ENCODE measurements around the gene ACVRL1. TPM values are rescaled to one million over a fixed set of nuclear protein-coding genes. Genes with fewer than 3 reads are reported as not detected.

Gene ACVRL1
- total RNA-seq, 1 experiment from 2014 or later, result not detected

GRCh38 chr12:51890511-51891171, 16.7 kb upstream of the ACVRL1 start:
- Histone ChIP-seq H3T11ph (ENCODE audit: low read length) (no peak overlapping the region), H3K27ac (ENCODE audit: insufficient read length, low read depth, low read length) (no peak overlapping the region), H3K4me1 (ENCODE audit: insufficient read depth, low read length) (peaks cover 2% of the 10 kb centered on the region), H4K5ac (ENCODE audit: insufficient read length, low read depth, low read length) (no peak overlapping the region), H3K23me2 (ENCODE audit: insufficient read length, low read depth, low read length, poor library complexity, severe bottlenecking) (no peaks in the 10 kb centered on the region), H3K14ac (ENCODE audit: insufficient read depth, low read length) (no peak overlapping the region; the same call in 1 of the 2 replicates), H3K23ac (ENCODE audit: insufficient read length, low read depth, low read length) (no peak overlapping the region), H2BK120ac (ENCODE audit: low read depth, low read length, poor library complexity, severe bottlenecking) (no peak overlapping the region), H3K9me3 (ENCODE audit: control insufficient read depth, low read depth, low read length) (no peaks in the 10 kb centered on the region), H3K18ac (ENCODE audit: insufficient read length, low read depth, low read length) (no peak overlapping the region), H4K8ac (replicated peaks; ENCODE audit: insufficient read length, low read depth, low read length) (no peak overlapping the region), H4K20me1 (ENCODE audit: control insufficient read depth, insufficient read depth, insufficient read length) (no peaks in the 10 kb centered on the region), H2BK15ac (ENCODE audit: low read depth, low read length) (no peak overlapping the region), H2BK12ac (ENCODE audit: insufficient read length, low read depth, low read length) (no peak overlapping the region), H2AK5ac (ENCODE audit: insufficient read length, low read length) (no peak overlapping the region), H3K4ac (ENCODE audit: low read depth, low read length) (no peak overlapping the region), H2BK20ac (ENCODE audit: low read depth, low read length, poor library complexity, severe bottlenecking) (no peak overlapping the region), H3K4me2 (ENCODE audit: insufficient read depth, insufficient read length, low read length) (no peak overlapping the region), H2BK5ac (ENCODE audit: insufficient read length, low read length) (no peak overlapping the region), H3K27me3 (ENCODE audit: insufficient read depth, low read length) (peaks cover 2% of the 10 kb centered on the region; the same call in 1 of the 2 replicates), H3K9ac (ENCODE audit: extremely low read depth, insufficient read length, low read length) (no peak overlapping the region), H4K91ac (ENCODE audit: insufficient read length, low read depth, low read length) (no peak overlapping the region), H3K56ac (ENCODE audit: insufficient read length, low read depth, low read length) (no peak overlapping the region), H3K79me1 (ENCODE audit: insufficient read depth, low read depth, low read length, poor library complexity, severe bottlenecking) (no peaks in the 10 kb centered on the region), H3K79me2 (ENCODE audit: insufficient read depth, low read length) (no peaks in the 10 kb centered on the region), H2AFZ (ENCODE audit: low read length) (no peak overlapping the region)
- H3K4me3 Mint-ChIP-seq, result no peak overlapping the region
- H3K36me3 Mint-ChIP-seq (ENCODE audit: insufficient read depth in 1 of 3, low read depth in 3 of 3), result no peaks in the 10 kb centered on the region; a peak in 1 of 7 replicates
- peaks cover 19% of the 10 kb centered on the region for H3K27me3 Mint-ChIP-seq (ENCODE audit: low read depth)
- DNase-seq, result peak; percentile 43
- WGBS (ENCODE audit: extremely low coverage, insufficient read length, low lambda C conversion rate), result no CpG with 5 or more reads among the region's 22 CpGs
- TF ChIP-seq CTCF (conservative IDR thresholded peaks at IDR 0.05), result no peak
- H3K4me1 Mint-ChIP-seq, result peaks cover 25 to 39% of the 10 kb centered on the region in 2 experiments
- peak overlapping the region in 1 of 3 experiments; percentile 35; a peak in 1 of 7 replicates for H3K27ac Mint-ChIP-seq
- no peaks in the 10 kb centered on the region for H3K9me3 Mint-ChIP-seq
